DMS53 treated with DMSO at 0.1 percent for 48 hours (cell line): ENCODE measurements around the gene ARHGAP22.

Experiments
- DNase-seq: peaks from one replicate; lab custom pipeline; 2025; ENCODE audit not compliant: unreplicated experiment; lab: John Stamatoyannopoulos, UW

The ARHGAP22 gene

GRCh38 chr10:48500771-48501170, 104.1 kb downstream of the ARHGAP22 start:
- DNase-seq, result no peak

DNA sequence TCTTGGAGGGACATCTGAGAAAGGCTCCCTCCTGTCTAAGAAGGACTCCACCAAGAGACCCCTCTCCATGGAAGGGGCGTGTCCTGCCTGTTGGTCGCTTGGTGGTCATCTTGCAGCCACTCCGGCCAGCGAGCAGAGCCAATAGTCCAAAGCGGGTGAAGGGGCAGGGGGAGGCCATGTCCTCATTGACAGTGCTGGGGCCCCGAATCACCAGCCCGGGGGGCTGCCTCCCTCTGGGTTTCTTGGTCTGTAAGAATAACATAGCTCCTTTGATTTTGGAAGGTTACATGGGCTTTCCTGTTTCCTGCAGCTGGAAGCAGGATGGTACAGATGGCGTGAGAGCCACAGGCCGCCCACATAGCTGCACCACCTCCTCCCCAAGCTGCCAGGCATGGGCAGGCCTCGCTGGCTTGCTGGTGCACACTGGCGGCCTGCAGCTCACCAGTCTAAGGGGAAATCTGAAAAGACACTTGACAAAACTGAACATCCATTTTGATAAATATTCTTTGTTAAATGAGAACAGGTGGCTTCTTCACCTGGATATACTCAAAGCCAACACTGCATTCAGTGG, 105.8 kb downstream of the ARHGAP22 start:
- DNase-seq, result no peak

GRCh38 chr10:48497780-48498770, 106.8 kb downstream of the ARHGAP22 start:
- DNase-seq, result no peak

- DNase-seq, result no peak
These were observed 107.8 kb downstream of the ARHGAP22 start for GRCh38 chr10:48496831-48497779.

- DNase-seq, result no peak
These were observed 108.6 kb downstream of the ARHGAP22 start for GRCh38 chr10:48496105-48496830.

- DNase-seq, result no peak
These were observed 109.4 kb downstream of the ARHGAP22 start for GRCh38 chr10:48495282-48496045.

DNA sequence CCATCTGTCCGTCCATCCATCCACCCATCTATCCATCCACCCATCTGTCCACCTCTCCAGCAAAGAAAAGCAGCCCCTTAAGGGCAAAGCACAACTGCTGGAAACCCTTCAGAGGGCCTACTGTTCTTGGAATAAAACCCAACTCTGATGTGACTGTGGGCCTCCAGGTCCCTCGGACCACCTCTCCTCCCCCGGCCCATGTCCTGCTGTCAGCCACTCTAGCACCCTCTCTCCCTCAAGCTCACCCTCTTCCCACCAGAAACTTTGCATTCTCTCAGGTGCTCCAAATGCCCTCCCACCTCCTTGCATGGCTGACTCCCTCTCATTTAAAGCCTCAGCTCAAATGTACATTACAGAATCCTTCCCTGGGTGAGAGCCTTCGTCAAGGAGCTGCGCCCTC, 110.3 kb downstream of the ARHGAP22 start:
- no peak for DNase-seq

DNA sequence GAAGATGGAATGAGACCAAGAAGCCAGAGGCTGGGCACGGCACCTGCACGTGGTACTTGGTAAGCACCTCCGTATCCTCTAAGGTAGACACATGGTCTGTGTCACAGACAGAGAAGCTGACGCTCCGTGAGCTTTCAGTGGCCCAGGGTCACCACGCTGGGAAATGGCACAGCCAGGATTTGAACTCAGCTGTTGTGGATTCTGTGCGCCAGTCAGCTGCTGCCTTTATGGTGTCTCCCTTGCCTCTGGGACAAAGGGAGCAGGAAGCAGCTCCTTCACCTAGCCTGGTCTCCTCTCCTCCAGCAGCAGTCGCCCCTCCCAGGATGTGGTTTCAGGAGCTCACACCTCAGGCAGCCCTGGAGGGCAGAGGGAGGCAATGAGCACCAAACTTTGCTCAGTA, 110.8 kb downstream of the ARHGAP22 start:
- no peak for DNase-seq

GRCh38 chr10:48493083-48493871, 111.6 kb downstream of the ARHGAP22 start:
- no peak for DNase-seq

DNA sequence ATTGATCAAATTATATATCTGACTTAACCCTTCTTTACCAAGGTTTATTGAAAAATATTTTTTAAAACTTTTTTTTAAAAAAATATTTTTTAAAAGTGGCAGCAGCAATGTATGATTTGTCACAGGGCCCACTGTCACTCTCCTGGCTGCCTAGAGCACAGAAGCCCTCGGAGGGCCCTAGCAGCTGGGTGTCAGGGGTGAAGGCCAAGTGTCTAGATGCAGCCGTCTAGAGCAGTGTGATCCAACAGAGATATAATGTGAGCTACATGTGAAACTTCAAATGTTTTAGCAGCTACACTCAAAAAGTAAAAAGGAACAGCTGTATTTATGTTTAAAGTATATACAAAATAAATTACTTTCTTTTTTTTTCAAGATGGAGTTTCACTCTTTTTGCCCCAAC, 112.7 kb downstream of the ARHGAP22 start:
- no peak for DNase-seq

DNA sequence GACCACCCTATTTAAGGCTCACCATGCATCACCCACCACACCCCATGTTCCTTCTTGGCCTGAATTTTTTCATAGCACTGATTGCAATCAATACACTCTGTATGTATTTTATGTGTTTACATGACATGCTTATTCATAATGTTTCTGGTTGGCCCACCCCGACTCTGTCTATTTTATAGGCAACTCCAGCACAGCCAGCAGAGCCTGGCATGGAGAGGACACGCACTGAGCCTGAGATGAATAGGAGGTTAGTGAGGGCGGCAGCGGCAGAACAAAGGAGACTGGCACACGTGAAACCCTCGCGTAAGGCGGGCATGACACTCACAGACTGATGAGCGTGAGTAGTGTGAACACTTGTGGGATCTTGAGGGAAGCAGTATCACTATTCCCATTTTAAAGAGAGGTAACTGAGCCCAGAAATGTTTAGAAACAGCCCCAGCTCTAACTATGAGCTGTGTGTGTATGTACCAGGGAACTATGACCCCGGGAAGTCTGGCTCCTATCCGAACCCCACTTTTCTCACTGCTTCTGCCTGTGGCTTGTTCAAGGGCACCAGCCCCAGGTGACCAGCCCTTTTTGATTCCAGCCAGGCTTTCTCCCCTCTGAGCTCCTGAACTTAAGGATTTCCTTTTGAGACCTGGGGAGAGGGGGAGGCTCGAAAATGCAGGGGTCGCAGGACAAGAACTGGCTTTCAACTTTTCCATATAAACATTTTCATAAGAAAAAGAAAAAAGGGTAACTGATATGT, 113.3 kb downstream of the ARHGAP22 start:
- DNase-seq, result no peak

DNA sequence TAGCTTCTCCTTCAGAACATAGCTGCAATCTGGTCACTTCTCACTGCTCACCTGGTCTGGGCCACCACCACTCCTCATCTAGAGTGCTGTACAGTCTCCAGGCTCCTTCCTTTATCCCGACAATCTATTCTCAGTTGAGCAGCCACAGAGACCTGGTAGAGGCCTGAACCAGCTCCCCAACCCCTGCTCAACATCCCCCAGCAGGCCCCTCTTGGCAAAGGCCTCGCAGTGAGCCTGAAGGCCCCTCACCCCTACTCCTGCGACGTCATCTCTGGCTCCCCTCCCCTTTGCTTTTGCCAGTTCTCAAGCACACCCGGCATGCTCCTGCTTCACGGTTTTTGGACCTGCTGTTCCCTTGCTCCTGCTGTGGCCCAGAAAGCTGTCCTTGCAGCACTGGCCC, 113.9 kb downstream of the ARHGAP22 start:
- DNase-seq, result no peak

DNA sequence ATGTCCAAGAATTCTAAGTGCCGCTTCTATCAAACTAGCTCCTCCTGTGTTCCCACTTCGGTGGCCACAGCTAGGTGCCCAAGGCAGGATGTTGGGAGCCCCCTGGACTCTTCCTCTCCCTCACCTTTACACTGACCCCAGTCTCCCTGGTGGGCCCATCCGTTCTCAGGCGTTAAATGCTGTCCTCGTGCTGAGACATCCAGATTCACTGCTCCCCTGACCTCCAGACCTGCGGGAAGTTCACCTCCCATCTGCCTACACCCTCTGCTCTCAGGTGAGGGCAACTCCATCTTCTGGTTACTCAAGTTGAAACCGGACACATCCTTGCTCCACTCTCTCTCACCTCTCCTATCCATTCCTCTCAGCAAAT, 114.3 kb downstream of the ARHGAP22 start:
- DNase-seq, result no peak

DNA sequence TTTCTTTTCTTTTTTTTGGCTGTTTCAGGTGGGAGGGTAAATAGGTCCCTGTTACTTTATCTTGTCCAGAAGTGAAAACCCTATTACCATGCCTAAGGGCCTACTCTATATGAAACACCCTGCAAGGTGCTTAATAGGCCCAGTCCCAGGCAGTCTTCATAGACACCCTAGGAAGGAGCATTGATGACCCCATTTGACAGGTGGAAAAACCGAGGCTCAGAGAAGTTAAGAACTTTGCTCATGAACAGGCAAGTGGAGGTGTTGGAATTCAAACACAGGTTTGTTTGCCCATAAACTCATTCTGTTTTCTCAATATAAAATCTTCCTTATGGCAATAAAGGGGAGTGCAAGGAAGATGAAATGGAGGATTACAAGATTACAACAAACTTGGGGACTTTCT, 115.8 kb downstream of the ARHGAP22 start:
- no peak for DNase-seq

GRCh38 chr10:48487244-48487643, 117.6 kb downstream of the ARHGAP22 start:
- no peak for DNase-seq

- DNase-seq, result no peak
These were observed 119.2 kb downstream of the ARHGAP22 start for GRCh38 chr10:48485711-48486110.

DNA sequence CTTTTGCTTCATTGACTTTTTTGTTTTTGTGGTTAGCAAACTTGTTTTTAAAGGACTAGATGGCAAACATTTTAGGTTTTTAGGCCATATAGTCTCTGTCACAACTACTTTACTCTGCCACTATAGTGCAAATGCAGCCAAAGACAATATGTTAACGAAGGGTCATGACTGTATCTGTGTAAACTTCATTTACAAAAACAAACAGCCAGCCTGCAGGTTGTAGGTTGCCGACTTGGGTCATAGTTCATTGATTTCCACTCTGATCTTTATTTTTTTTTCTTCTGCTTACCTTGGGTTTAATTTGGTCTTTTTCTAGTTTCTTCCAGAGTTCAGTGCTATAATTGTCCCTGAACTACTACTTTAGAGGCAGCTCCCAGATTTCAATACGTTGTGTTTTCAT, 120.0 kb downstream of the ARHGAP22 start:
- no peak for DNase-seq

GRCh38 chr10:48482207-48482606, 122.7 kb downstream of the ARHGAP22 start:
- no peak for DNase-seq
